ENCODE results near the gene PRKCB. TPM values are rescaled to one million over a fixed set of nuclear protein-coding genes. Genes with fewer than 3 reads are reported as not detected.
"Not testable (repeated sequence)": the region's sequence is repeated elsewhere in the genome, so short reads cannot be mapped to it uniquely, and the experiment has no call there.

PRKCB gene
- total RNA-seq, 2 donors from 2014 or later, result 4.1 to 4.7 TPM

GRCh38 chr16:24085666-24086065, 249.9 kb downstream of the PRKCB start:
- intact Hi-C loops (cut with DNase I), result no loop called here
- DNase-seq, result no peak
- peak; percentile 53 to 84 for ATAC-seq

GRCh38 chr16:24087891-24088410, 252.2 kb downstream of the PRKCB start:
- ATAC-seq (peak in 1 of 2 donors; percentile 27), DNase-seq (no peak)
- intact Hi-C loops (cut with DNase I), result no loop called here

- intact Hi-C loops (cut with DNase I), result no loop called here
- DNase-seq (no peak), ATAC-seq (no peak)
Observed at GRCh38 chr16:24088767-24089166, 253.0 kb downstream of the PRKCB start.

GRCh38 chr16:24091125-24091524, 255.3 kb downstream of the PRKCB start:
- intact Hi-C loops (cut with DNase I), result no loop called here
- DNase-seq (no peak), ATAC-seq (no peak)

- no peak for ATAC-seq
- no peak for DNase-seq
- intact Hi-C loops (cut with DNase I), result no loop called here
Observed at GRCh38 chr16:24093049-24093448, 257.3 kb downstream of the PRKCB start.

- intact Hi-C loops (cut with DNase I), result no loop called here
- DNase-seq, result no peak
- ATAC-seq, result no peak
Observed at GRCh38 chr16:24094660-24095059, 258.9 kb downstream of the PRKCB start.

- intact Hi-C loops (cut with DNase I), result no loop called here
- ATAC-seq, result no peak
- DNase-seq, result no peak
Observed at GRCh38 chr16:24098896-24099295, 263.1 kb downstream of the PRKCB start.

- intact Hi-C loops (cut with DNase I), result no loop called here
- ATAC-seq, result no peak
- DNase-seq, result no peak
Observed at GRCh38 chr16:24101431-24101830, 265.6 kb downstream of the PRKCB start.

GRCh38 chr16:24102209-24102660, 266.5 kb downstream of the PRKCB start:
- DNase-seq, result no peak
- intact Hi-C loops (cut with DNase I), result no loop called here
- no peak for ATAC-seq

GRCh38 chr16:24105471-24105870, 269.7 kb downstream of the PRKCB start:
- DNase-seq; intact Hi-C loops (cut with DNase I); ATAC-seq: not testable (repeated sequence)

- DNase-seq; ATAC-seq; intact Hi-C loops (cut with DNase I): not testable (repeated sequence)
Observed at GRCh38 chr16:24108090-24108489, 272.3 kb downstream of the PRKCB start.

- ATAC-seq, result no peak
- intact Hi-C loops (cut with DNase I), result loop anchor here in 1 of 2 donors (10.0 kb wide), 1 partner anchor 143 kb away; the partner anchor contains the start of gene CACNG3
- DNase-seq, result no peak
Observed at GRCh38 chr16:24111724-24112302, 276.0 kb downstream of the PRKCB start.

GRCh38 chr16:24113115-24113745, 277.4 kb downstream of the PRKCB start:
- intact Hi-C loops (cut with DNase I), result loop anchor here in 1 of 2 donors (10.0 kb wide), 1 partner anchor 142 kb away; the partner anchor contains the start of gene CACNG3
- ATAC-seq (no peak), DNase-seq (no peak)

GRCh38 chr16:24114876-24115275, 279.1 kb downstream of the PRKCB start:
- intact Hi-C loops (cut with DNase I), result loop anchor here in 1 of 2 donors (10.0 kb wide), 1 partner anchor 140 kb away; the partner anchor contains the start of gene CACNG3
- no peak for ATAC-seq
- no peak for DNase-seq

GRCh38 chr16:24116046-24116776, 280.4 kb downstream of the PRKCB start:
- DNase-seq, result no peak
- ATAC-seq, result peak in 1 of 2 donors; percentile 55
- intact Hi-C loops (cut with DNase I), result loop anchor here in 1 of 2 donors (10.0 kb wide), 1 partner anchor 139 kb away; the partner anchor contains the start of gene CACNG3

GRCh38 chr16:24116989-24117388, 281.2 kb downstream of the PRKCB start:
- no peak for DNase-seq
- intact Hi-C loops (cut with DNase I), result loop anchor here in 1 of 2 donors (10.0 kb wide), 1 partner anchor 138 kb away; the partner anchor contains the start of gene CACNG3
- peak; percentile 45 to 75 for ATAC-seq

- DNase-seq (no peak), ATAC-seq (peak; percentile 3 to 17)
- intact Hi-C loops (cut with DNase I), result loop anchor here in 1 of 2 donors (10.0 kb wide), 1 partner anchor 137 kb away; the partner anchor contains the start of gene CACNG3
Observed at GRCh38 chr16:24117680-24118079, 281.9 kb downstream of the PRKCB start.

- DNase-seq, result no peak
- intact Hi-C loops (cut with DNase I), result loop anchor here in 1 of 2 donors (10.0 kb wide), 1 partner anchor 137 kb away; the partner anchor contains the start of gene CACNG3
- peak; percentile 86 to 89 for ATAC-seq
Observed at GRCh38 chr16:24118126-24118821, 282.5 kb downstream of the PRKCB start.

GRCh38 chr16:24119807-24120206, 284.0 kb downstream of the PRKCB start:
- no peak for ATAC-seq
- intact Hi-C loops (cut with DNase I), result loop anchor here in 1 of 2 donors (10.0 kb wide), 1 partner anchor 135 kb away; the partner anchor contains the start of gene CACNG3
- no peak for DNase-seq
